Measurements from ENCODE around the gene UVSSA. TPM values are rescaled to one million over a fixed set of nuclear protein-coding genes. Genes with fewer than 3 reads are reported as not detected.

UVSSA gene
- total and polyA plus RNA-seq, 9 of the 15 experiments (the other 6 are each of a cell fraction or from before 2014, with no cell fraction given) = 0.21 to 14.6 (median 3.3) TPM

GRCh38 chr4:1407657-1408333, 60.8 kb downstream of the UVSSA start:
- intact Hi-C loops (cut with micrococcal nuclease) (no loop called here), in situ Hi-C loops (cut with MboI) (no loop called here)
- Histone ChIP-seq H3K9me3 (replicated peaks; ENCODE audit: control insufficient read depth, insufficient read depth, low read depth, low read length) (no peaks in the 10 kb centered on the region; the same call in 1 of the 2 replicates), H3K27ac (ENCODE audit: extremely low read depth, low read depth, low read length) (no peak overlapping the region), H3K36me3 (ENCODE audit: control insufficient read depth, insufficient read depth, low read length) (no peaks in the 10 kb centered on the region), H3K4me1 (replicated peaks in 1 of 2; ENCODE audit: control insufficient read depth in 2 of 2, insufficient read depth in 2 of 2, low read length in 2 of 2) (peaks cover 0 to 20% of the 10 kb centered on the region in 2 experiments; a peak in 2 of 5 replicates), H3K79me2 (ENCODE audit: control insufficient read depth, insufficient read depth, low read length) (no peaks in the 10 kb centered on the region), H3K4me3 (no peak overlapping the region), H2AFZ (ENCODE audit: low read depth, low read length) (no peak overlapping the region), H3K9me1 (ENCODE audit: control insufficient read depth, insufficient read depth, low read length) (peaks cover 2% of the 10 kb centered on the region), H3K9ac (ENCODE audit: insufficient read depth in 1 of 2, low read depth in 2 of 2, low read length in 2 of 2) (no peak overlapping the region), H4K20me1 (replicated peaks; ENCODE audit: control insufficient read depth, insufficient read depth, low read length) (no peaks in the 10 kb centered on the region), H3K27me3 (ENCODE audit: control insufficient read depth in 2 of 2, insufficient read depth in 2 of 2, low read length in 2 of 2) (peaks cover 0 to 4% of the 10 kb centered on the region in 2 experiments; a peak in 1 of 5 replicates), H3K4me2 (ENCODE audit: insufficient read depth, low read length) (no peak overlapping the region)
- ChIA-PET POLR2A (interaction anchor here (0.6 kb wide), 1 partner anchor 219 kb away, joined by 3 read pairs; no protein-coding TSS in a partner anchor), CTCF (ENCODE audit: low intra/inter-chr PET ratio) (no interaction called here)
- ATAC-seq (no peak), DNase-seq (ENCODE audit: extremely low read depth in 1 of 4, low spot score in 3 of 4) (no peak), FAIRE-seq (no peak)
- no TSS peak for BruUV-seq (replicated peaks)
- 80% methylated on average over 15 of the region's 53 CpGs for WGBS (ENCODE audit: insufficient coverage, low coverage, missing lambda C conversion rate)
- TF ChIP-seq HMGN3 (IDR thresholded peaks at IDR 0.05; ENCODE audit: borderline replicate concordance, extremely low read depth, insufficient read length, low read depth, low read length) (no peak), TCF7L2 (IDR thresholded peaks at IDR 0.05; ENCODE audit: low read depth, low read length) (no peak), ZNF785 (CRISPR knock-in tag; IDR thresholded peaks at IDR 0.05) (no peak), RBM22 (IDR thresholded peaks at IDR 0.05; ENCODE audit: low read depth, low read length, poor library complexity, severe bottlenecking) (no peak), CAMTA2 (CRISPR knock-in tag; conservative IDR thresholded peaks at IDR 0.05) (no peak), MTA3 (IDR thresholded peaks at IDR 0.05; ENCODE audit: borderline replicate concordance) (no peak), NR2C1 (IDR thresholded peaks at IDR 0.05) (no peak), NR2C1 (tag; IDR thresholded peaks at IDR 0.05) (no peak)
- TF ChIP-seq, protein P1, sequence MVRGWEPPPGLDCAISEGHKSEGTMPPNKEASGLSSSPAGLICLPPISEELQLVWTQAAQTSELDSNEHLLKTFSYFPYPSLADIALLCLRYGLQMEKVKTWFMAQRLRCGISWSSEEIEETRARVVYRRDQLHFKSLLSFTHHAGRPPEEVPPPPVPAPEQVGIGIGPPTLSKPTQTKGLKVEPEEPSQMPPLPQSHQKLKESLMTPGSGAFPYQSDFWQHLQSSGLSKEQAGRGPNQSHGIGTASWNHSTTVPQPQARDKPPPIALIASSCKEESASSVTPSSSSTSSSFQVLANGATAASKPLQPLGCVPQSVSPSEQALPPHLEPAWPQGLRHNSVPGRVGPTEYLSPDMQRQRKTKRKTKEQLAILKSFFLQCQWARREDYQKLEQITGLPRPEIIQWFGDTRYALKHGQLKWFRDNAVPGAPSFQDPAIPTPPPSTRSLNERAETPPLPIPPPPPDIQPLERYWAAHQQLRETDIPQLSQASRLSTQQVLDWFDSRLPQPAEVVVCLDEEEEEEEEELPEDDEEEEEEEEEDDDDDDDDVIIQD (CRISPR knock-in tag; IDR thresholded peaks at IDR 0.05) = no peak
- TF ChIP-seq, protein P2, sequence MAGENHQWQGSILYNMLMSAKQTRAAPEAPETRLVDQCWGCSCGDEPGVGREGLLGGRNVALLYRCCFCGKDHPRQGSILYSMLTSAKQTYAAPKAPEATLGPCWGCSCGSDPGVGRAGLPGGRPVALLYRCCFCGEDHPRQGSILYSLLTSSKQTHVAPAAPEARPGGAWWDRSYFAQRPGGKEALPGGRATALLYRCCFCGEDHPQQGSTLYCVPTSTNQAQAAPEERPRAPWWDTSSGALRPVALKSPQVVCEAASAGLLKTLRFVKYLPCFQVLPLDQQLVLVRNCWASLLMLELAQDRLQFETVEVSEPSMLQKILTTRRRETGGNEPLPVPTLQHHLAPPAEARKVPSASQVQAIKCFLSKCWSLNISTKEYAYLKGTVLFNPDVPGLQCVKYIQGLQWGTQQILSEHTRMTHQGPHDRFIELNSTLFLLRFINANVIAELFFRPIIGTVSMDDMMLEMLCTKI (IDR thresholded peaks at IDR 0.05; ENCODE audit: partially characterized antibody) = no peak

Measured in K562 (cell line).